GM18507 (cell line): ENCODE measurements around the gene KDM4B.

Experiments used
- DNase-seq: peaks from one replicate; pipeline ENCODE4 v3.0.0; 2011; ENCODE audit warnings: low read depth; ENCODE audit not compliant: insufficient read length; ENCODE audit errors: extremely low spot score
- FAIRE-seq: peaks from 2 replicates; lab custom pipeline; 2011; peaks lifted over from hg19 to GRCh38; lab: Jason Lieb, UNC

Gene KDM4B

DNA sequence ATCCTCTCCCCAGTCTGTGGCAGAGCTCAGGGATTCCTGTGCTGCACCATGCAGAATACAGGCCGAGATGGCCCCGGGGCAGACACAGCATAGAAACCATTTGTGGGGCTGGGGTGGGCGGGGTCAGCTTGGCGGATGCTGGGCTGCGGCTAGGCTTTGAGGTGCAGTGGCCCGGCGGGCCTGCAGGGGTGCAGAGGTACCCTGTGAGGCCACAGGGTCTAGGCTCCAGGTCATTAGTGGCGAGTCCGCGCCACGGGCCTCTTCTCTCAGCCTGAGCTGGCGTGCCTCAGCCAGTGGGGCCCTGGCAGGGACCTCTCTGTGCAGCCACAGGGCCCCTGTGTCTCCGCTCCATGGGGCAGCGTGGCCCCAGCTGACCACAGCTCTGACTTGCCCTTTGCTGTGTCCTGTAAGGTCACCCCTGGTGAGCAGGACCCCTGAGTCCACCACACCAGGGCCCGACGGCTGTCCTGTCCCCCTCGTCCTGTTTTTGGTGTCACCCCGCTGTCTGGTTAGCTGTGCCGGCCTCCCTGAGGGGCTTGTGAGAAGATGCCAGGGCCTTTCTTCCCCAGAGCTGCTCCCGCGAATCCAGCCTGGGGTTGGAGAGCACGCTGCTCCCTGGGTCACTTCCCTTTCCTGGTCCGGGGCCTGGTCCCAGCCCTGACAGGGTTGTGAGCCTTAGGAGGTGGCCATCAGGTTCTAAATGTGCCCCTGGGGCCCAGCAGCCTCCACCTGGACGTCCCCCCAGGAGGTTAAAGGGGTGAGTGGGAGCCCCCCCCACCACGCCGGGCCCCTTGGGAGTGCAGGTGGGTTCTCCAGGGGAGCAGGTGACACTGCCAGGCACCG is 12.1 kb downstream of the KDM4B start:
- FAIRE-seq (no peak), DNase-seq (no peak)

DNA sequence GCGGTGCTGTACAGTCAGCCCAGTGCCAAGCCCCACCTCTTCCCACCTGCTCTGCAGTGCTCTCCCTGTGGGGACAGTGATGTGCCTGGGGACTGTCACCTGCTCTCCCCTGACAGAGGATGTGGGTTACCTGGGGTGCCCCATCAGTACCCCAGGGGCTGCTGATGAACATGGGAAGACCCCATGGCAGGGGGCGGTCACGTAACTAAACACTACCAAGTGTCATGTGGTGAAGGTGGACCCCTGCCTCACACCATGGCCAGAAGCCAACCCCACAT is 12.7 kb downstream of the KDM4B start:
- FAIRE-seq (no peak), DNase-seq (no peak)

DNA sequence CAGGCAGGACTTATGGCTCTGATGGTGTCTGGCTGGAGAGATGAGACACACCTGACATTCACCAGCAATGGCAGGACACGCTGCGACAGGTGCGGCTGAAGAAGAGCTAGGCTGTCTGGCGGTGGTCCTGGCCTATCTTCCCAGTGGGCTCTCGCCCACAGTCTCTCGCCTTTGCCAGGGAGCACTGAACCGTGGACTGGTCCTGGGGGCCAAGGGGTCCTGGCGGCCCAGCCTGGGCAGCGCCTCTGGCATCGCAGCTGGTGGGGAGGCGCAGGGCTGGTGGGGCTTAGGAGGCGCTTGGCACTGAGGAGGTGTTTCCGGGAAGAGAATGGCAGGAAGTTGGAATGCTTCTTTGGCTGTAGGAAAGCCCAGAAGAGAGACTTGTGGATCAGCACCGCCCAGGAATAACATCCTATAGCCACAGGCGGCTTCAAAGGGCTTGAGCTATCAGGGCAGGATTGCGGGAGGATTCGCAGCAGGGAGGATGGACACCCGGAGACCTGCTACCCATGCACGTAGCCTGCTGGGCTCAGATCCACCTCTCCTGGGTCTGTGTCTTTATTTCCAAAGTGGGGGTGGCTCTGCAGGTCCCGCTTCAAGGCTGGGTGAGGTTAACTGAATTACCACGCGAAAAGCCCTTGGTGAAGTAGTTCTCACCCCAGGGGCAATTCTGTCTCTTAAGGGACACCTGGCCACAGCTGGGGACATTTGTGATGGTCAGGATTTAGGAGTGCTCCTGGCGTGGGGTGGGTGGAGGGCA is 14.6 kb downstream of the KDM4B start:
- no peak for DNase-seq
- FAIRE-seq: no peak

- FAIRE-seq (no peak), DNase-seq (no peak)
Observed at GRCh38 chr19:4984106-4984380, 15.1 kb downstream of the KDM4B start.

- FAIRE-seq (no peak), DNase-seq (no peak)
Observed at GRCh38 chr19:4984438-4984990, 15.6 kb downstream of the KDM4B start.

DNA sequence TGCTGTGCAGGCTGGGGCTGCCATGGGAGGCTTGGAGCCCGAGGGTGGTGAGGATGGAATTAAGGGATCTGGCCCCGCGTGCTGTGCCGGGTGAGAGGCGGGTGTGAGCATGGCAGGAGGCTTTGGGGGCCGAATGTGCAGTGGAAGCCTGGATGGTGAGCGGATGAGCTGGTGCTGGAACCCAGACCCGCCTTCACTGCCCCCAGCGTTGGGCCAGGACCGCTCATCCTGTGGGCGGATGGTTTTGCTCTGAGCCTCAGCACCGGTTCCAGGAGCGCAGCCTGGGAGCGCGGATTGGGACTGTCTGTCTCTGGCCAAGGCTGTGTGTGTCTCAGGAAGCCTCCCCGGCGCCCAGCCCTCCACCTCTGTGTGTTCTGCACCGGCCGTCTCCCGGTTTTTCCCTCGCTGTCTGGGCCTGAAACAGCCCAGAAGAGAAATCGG is 16.7 kb downstream of the KDM4B start:
- DNase-seq: no peak
- no peak for FAIRE-seq

GRCh38 chr19:4986056-4986455 is 17.1 kb downstream of the KDM4B start:
- FAIRE-seq (no peak), DNase-seq (no peak)

DNA sequence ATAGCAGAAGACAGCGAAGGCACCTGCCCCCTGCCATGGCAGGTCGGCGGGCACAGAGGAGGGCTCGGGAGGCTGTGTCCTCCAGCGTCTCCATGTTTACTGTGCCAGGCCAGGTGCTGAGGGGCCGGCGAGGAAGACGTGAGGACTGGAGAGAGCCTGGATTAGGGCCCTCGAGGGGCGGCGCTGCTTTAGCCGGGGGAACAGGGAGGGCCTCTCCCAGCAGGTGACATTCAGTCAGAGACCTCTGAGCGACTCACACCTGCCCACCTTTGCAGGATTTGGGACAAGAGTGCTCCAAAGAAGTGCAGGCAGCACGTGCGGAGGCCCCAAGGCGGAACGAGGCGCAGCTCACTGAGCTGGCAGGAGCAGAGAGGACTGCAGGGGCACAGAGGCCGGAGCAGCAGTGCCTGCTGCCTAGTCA is 17.6 kb downstream of the KDM4B start:
- no peak for FAIRE-seq
- no peak for DNase-seq

- DNase-seq: no peak
- FAIRE-seq: no peak
Observed at GRCh38 chr19:4987256-4987655, 18.3 kb downstream of the KDM4B start.

- no peak for DNase-seq
- no peak for FAIRE-seq
Observed at GRCh38 chr19:4987692-4988370, 18.9 kb downstream of the KDM4B start.

- DNase-seq: no peak
- FAIRE-seq: no peak
Observed at GRCh38 chr19:4988770-4989251, 19.9 kb downstream of the KDM4B start.

DNA sequence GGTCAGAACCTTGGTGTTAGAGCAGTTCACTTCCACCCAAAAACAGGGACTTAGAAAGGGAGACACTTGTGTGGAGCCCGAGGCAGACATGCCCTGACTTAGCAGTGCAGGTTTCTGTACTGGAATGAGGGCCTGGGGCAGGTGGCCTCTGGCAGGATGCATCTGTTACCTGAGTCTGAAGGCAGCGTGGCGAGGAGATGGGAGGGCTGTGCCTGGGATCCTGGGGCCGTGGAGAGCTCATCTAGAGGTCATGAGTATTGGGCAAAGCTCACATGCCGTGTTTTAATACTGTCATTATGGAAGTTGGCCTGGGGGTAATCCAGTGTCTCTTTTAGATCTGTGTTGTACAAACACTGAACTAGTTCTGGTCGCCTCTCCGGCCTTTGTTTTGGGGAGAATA is 21.4 kb downstream of the KDM4B start:
- DNase-seq: no peak
- no peak for FAIRE-seq

DNA sequence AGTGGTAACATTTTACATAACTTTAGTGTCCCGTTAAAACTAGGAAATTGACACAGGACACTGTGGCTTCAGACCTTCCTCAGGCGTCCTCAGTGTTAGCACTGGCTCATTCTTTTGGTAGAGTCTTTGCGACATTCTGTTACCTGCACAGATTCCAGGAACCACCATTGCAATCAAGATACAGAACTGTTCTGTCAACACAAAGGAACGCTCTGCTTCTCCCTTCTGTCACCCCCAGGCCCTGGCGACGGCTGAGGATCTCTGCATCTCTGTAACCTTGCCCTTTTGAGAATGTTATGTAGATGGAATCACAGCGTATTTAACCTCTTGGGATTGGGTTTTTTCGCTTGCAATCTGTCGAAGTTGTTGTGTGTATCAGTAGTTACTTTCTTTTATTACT is 22.6 kb downstream of the KDM4B start:
- FAIRE-seq (no peak), DNase-seq (no peak)

GRCh38 chr19:4991996-4992698 is 23.2 kb downstream of the KDM4B start:
- DNase-seq (no peak), FAIRE-seq (no peak)

- no peak for DNase-seq
- no peak for FAIRE-seq
Observed at GRCh38 chr19:4993683-4994082, 24.8 kb downstream of the KDM4B start.

- DNase-seq: no peak
- no peak for FAIRE-seq
Observed at GRCh38 chr19:4996701-4997100, 27.8 kb downstream of the KDM4B start.

DNA sequence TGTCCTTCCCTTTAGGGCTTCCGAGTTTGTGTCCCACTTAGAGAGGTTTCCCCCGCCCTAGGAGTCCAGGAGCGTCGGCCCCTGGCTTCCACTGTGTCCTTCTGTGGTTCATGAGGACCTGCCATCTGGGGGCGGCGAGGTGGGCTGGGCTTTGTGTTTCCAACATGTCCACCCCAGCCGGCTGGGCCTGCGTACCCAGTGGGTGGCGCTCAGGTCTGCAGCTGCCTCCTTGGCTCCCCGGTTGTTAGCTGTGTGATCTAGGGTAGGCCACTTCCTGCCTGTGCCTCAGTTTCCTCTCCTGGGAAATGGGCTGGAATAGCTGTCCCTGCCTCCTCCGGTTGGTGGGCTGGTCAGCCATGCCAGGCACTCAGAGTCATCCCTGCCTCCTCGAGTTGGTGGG is 28.4 kb downstream of the KDM4B start:
- no peak for FAIRE-seq
- DNase-seq: no peak

DNA sequence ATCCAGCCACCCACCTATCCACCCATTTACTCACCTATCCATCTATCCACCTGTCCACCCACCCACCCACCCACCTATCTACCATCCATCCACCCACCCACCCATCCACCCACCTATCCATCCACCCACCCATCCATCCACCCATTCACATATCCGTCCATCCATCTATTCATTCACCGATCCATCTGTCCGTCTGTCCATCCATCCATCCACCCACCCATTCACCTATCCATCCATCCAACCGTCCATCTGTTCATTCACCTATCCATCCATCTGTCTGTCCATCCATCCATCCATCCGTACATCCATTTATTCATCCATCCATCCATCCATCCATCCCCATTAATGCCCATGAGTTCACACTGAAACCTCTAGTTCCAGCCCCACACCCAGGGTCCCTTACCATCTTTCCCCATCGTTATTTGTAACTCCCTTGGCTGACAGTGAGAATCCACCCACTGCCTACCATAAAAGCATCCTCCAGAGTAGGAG is 31.3 kb downstream of the KDM4B start:
- DNase-seq: no peak
- FAIRE-seq: no peak

- DNase-seq (peak; percentile 29), FAIRE-seq (peak; percentile 53)
Observed at GRCh38 chr19:5001615-5002014, 32.7 kb downstream of the KDM4B start.

DNA sequence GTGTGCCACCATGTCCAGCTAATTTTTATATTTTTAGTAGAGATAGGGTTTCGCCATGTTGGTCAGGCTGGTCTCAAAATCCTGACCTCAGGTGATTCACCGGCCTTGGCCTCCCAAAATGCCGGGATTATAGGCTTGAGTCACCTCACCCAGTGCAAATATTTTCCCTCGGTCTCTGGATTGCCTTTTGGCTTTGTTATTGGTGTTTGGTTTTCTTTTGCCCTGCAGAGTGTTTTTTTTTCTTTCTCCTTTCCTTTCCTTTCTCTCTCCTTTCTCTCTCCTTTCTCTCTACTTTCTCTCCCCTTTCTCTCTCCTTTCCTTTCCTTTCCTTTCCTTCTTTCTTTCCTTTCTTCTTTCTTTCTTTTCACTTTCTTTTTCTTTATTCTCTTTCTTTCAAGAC is 33.2 kb downstream of the KDM4B start:
- no peak for DNase-seq
- FAIRE-seq: no peak
